HG03469 (cell line): ENCODE results near the gene RPL10A.
A peak's percentile ranks its signal among the peaks of the same experiment; 100 is the strongest.

Experiments used
- ATAC-seq: cut with Tn5 transposase; IDR thresholded peaks from one replicate; pipeline ENCODE4 v1.9.1; 2021; ENCODE audit warnings: mild to moderate bottlenecking, moderate library complexity, moderate number of reproducible peaks; ENCODE audit not compliant: unreplicated experiment

Gene RPL10A

GRCh38 chr6:35445691-35446090, 22.5 kb upstream of the RPL10A start:
- ATAC-seq: no peak

GRCh38 chr6:35448191-35448590, 20.0 kb upstream of the RPL10A start:
- no peak for ATAC-seq

- no peak for ATAC-seq
These were observed 18.8 kb upstream of the RPL10A start for GRCh38 chr6:35449287-35449881.

DNA sequence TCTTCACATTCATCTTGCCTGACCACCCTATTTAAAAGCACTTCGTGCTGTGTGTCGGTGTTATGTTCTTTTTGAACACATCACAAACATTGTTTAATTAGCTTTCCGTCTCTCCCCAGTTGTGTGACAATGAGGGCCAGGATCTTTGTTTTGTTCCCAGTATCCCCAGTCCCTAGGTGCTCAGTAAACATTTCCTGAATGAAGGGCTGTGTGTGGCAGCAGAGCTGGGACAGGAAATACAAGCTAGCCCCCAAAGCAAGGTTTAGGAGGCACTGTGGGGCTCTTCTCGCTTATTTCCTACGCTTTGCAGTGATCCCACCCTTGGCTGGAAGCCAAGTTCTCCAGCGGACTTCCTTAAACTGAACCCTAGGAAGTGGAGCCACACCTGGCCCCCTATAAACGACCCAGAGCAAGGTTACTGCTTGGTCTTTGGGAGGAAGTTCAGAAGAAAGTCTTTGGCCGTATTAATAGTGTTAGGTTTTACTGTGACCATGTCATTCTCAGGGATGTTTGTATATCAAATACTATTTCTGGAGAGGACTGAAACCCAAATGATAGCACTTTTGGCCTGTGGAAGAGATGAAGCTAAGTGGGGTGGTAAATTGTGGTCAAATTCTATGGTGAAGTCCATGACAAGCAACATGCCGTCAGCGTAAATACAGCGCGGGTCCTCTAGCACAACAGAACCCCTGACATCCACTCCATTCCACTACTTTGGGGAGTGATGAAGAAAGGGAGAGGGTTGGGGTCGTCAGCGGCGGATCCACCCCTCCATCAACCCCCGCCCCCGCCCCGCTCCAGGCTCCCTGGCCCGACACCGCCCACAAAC, 16.6 kb upstream of the RPL10A start:
- ATAC-seq: no peak

DNA sequence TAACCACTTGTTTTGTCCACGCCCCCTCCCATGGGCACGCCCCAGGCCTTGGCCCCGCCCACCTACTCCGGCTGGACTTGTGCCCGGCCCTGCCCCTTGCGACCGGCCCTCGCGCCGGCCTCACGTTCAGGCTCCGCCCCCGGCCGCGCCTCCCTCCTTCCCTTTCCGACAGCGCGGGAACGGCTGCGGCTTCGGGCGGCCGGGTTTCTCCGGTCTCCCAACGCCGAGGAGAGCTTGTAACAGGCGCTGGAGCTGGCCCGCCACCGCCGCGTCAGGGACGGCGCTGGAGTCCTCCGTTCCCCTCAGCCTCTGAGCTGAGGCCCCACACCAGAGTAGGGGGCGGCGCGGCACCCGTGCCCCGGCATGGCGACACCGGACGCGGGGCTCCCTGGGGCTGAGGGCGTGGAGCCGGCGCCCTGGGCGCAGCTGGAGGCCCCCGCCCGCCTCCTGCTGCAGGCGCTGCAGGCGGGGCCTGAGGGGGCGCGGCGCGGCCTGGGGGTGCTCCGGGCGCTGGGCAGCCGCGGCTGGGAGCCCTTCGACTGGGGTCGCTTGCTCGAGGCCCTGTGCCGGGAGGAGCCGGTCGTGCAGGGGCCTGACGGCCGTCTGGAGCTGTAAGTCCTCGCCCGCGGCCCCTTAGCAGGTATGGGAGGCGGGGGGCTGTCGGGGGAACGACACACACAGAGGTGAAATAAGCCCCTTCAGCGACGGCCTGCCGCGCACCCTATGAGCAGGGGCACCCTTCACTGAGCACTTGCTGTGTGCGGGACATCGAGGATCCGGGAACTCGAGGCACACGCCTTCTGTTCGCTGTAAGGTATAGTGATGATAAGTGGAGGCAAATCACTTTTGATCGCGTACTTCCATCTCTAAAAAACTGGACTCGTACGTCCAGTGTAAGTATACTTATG, 15.8 kb upstream of the RPL10A start, which contains the start of gene FANCE:
FANCE (plus strand) TSS at position 156 of the 908 bp plus-strand sequence; CDS start at position 364, 208 bp downstream.
- peak; percentile 84 for ATAC-seq

GRCh38 chr6:35453236-35453635, 15.0 kb upstream of the RPL10A start:
- no peak for ATAC-seq

DNA sequence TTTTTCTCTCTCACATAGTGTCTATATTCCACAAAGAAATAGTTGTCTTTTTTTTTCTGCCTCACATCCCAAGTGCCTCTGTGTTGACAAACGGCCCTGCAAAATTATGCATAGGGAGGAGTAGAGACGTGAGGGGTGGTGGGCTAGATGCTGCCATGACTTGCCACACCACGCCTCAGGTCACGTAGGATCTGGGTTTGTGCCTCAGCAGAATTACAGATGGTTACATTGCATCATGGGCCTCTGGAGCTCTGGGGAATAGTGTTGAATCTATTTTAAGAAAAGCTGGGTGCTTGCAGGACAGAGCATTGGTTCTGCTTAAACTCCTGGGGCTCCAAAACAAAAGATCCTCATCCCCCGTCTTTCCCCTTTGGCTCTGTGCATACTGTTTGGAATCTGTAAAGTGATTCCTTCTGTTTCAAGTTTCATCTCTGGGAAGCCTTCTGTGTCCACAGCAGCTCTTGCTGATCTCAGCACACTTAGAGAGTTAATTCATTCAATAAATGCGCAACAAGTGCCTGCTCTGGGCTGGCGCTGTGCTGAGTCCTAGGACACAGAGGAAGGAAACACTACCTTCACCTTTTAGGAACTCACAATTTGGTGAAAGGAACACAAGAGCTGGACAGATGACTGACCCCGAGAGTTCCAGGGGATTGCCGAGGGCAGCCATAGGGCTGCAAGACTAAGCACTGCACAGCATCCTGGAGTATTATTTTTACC, 13.7 kb upstream of the RPL10A start:
- ATAC-seq: no peak

DNA sequence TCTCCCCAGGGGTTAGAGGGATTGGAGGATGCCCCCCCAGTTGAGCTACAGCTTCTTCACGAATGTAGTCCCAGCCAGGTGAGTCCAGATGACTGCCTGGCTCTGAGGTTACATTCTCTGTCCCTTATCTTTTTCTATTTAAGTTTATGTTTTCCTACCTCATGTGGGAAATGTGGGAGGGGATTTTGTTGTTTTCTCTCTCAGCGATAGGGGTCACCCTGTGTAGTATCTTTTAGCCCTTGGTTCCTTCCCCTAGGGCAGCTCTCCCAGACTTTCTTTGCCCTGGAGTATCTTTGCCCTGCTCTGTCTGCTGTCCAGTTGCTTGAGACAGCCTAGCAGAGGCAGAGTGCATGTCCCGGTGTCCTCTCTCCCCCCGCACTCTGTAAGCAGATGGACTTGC, 10.3 kb upstream of the RPL10A start:
- no peak for ATAC-seq

DNA sequence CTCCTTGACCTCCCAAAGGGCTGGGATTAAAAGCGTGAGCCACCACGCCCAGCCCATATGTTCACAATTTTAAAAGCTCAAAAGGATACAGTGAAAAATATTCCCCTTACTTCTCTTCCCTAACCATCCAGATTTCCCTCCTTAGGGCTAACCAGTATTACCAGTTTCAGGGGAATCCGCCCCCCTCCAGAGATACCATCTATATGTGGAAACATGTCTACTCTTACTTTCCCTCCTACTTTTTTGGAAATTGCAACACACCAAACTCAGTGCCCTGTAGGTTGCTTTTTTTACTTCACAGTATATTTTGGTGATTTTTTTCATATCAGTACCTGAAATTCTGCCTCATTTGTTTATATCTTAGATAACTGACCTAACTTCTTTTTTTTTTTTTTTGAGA, 6.9 kb upstream of the RPL10A start:
- ATAC-seq: no peak

DNA sequence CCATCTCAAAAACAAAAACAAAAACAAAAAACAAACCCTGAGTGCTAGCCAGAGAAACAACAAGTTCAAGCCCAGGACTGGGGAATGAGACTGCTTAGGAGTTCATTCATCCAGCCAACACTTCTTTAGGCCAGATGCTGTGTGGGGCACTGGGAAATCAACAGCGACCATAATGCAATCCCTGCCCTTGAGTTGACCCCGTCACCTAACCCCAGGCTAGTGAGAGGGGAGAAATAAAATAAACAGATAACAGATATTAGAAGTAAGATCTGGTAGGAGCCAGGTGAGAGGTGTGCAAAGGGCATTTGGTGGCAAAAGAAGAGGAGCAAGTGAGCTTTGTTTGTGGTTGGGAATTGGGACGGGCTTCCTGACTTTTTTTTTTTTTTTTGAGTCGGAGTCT, 4.9 kb upstream of the RPL10A start:
- ATAC-seq: no peak

DNA sequence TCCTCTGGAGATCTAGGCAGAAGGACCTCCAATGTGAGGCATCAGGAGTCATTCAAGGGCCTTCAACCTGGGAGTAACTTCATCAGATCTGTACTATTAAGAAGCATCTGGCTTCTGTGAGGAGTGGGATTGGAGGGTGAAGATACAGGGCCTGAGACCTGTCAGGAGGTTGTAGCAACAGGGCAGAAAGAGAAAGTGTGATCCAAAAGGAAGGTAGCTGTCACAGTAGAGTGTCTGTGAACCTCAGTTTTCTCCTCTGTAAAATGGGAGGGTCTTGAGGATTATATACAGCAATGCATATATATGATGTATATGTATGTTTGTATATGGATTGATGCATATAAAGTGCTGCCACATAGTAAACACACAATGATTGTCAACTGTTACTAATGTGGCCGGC, 2.6 kb upstream of the RPL10A start:
- no peak for ATAC-seq

- no peak for ATAC-seq
These were observed 964 bp downstream of the RPL10A start for GRCh38 chr6:35468980-35469750.

DNA sequence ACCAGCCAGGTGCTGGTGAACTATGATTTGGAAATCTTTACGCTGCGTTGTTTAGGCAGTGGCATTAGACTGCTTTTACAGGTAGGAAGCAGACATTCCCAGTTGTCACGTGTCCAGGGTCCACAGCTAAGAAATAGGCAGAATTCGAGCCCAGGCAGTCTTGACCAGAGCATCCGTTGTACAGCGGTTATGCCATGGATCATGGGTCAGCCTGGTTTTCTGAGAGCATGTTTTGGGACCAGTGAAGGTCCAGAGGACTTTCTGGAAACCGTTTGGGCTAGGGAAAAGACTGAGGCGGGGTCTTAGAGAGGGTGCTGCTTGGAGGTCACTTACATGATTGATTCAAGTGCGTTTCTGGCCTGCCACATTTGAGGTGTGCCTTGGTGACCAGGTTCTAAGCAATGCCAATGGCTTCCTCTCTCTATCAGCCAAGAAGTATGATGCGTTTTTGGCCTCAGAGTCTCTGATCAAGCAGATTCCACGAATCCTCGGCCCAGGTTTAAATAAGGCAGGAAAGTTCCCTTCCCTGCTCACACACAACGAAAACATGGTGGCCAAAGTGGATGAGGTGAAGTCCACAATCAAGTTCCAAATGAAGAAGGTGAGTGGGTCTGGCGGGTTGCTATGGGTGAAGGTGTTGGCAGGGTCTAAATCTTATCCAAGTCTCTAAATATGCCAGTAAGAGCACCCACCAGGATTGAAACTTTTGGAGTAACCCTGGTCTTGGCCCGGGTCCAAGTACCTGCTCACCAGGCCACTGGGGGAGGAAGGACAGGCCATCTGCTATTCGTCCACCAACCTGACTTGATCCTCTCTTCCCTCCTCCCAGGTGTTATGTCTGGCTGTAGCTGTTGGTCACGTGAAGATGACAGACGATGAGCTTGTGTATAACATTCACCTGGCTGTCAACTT, 1.8 kb downstream of the RPL10A start:
- ATAC-seq: no peak

GRCh38 chr6:35470663-35471120, 2.5 kb downstream of the RPL10A start:
- no peak for ATAC-seq

DNA sequence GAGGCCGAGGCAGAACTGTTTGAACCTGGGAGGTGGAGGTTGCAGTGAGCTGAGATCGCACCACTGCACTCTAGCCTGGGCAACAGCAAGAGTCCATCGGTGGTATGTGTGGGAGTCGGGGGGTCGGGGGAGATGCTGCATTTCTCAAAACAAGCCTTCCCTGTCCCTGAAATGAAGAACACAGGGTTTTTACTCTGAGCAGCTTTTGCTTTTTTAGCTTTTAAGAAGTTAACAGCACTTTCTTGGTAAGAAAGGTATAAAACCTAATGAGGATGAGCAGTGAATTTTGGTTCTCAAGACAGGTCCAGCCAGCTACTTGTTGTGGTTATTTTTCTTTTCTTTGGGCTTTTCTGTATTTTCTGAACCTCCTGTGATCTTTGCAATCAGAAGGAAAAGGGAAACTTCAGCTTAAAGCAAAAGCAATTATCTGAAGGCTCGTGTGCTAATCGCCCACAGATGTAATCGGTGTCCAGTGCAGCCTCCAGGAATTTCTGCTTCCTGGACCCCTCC, 3.7 kb downstream of the RPL10A start:
- no peak for ATAC-seq

DNA sequence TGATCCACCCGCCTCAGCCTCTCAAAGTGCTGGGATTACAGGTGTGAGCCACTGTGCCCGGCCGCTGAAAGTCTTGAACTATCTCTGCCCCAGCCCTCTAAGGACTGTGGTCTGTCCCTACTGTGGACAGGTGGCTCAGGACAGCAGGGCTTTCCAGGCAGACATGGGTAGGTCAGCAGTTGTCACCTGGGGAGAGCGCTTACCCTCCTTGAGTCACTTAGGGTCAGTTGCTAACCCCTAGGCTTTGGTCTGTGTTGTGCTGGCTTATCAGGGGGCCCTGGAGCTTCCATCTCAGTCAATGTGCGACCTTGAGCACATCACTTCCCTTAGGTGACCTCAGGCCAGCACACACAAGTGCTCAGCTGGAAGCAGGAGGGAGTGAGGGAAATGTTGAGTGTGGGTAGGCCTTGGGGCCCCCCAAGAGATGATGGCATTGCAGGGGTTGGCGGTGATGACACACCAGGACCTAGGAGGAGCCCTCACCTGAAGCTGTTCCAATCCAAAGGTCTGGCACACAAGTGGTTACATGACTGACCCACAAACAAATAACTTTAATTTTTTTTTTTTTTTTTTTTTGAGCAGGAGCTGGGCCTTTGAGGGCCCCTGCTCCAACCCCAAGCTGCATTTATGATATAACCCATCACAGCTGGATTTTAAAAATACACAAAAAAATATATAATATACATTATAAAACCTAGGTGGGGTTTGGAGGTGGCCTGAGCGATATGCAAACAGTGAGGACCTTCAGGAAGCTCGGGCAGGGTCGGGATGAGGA, 5.1 kb downstream of the RPL10A start:
- ATAC-seq: no peak

GRCh38 chr6:35473850-35474130, 5.6 kb downstream of the RPL10A start:
- no peak for ATAC-seq
